ENCODE data around the gene RFX1. TPM values are rescaled to one million over a fixed set of nuclear protein-coding genes. Genes with fewer than 3 reads are reported as not detected.

Gene RFX1
- total RNA-seq, 1 donor from 2014 or later, result 19.9 TPM

DNA sequence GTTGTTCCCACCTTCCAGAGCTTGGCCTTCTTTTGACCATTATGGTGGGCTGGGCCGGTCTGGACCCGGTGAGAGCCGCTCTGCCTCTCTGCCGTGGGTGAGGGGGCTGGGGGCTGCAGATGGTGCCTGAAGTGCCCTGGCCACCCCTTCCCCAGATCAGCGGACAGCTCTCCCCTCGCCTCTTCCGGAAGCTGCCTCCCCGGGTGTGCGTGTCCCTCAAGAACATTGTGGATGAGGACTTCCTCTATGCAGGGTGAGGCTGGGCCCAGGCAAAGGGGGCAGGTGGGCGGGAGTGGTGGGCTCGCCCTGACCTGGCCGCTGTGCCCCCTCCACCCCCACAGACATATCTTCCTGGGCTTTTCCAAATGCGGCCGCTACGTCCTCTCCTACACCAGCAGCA lies 51.9 kb downstream of the RFX1 start:
- no peak for TF ChIP-seq CTCF (conservative IDR thresholded peaks at IDR 0.05)
- H3K4me1 Mint-ChIP-seq, result peaks cover 15% of the 10 kb centered on the region
- no peak for DNase-seq (ENCODE audit: low read depth, low spot score)
- no peaks in the 10 kb centered on the region for H3K9me3 Mint-ChIP-seq
- H3K4me3 Mint-ChIP-seq, result peak overlapping the region; percentile 90
- H3K27me3 Mint-ChIP-seq (ENCODE audit: low read depth), result no peaks in the 10 kb centered on the region
- no peaks in the 10 kb centered on the region for H3K36me3 Mint-ChIP-seq (ENCODE audit: low read depth)
- no peak overlapping the region for H3K27ac Mint-ChIP-seq (ENCODE audit: unreplicated experiment)

DNA sequence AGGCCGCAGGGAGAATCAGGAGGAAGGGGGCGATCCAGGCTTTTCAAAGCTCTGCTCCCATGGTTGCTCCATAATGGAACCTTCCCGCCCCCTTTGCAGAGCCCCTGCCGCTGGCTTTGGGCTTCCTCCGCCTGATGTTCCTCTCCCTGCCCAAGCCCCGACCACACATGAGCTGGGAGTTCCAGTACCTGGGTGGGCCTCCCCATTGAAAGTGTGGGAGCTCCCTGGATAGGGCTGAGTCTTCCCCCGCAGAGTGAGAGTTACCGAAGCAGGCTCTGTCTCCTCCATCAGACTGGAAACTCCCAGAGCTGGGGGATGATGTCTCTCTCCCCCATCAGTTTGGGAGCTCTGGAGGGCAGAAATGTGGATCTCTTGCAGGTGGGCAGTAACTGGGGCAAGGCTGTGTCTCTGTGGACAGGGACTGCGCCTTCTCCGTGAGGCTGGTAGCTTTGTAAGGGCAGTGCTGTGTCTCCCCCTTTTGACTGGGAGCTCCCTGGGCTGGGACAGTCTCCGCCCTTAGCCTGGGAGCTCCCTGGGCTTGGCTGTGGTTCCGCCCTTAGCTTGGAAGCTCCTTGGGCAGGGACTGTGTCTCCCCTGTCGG lies 53.1 kb downstream of the RFX1 start:
- H3K36me3 Mint-ChIP-seq (ENCODE audit: low read depth), result no peaks in the 10 kb centered on the region
- H3K4me3 Mint-ChIP-seq, result peak overlapping the region; percentile 90
- H3K9me3 Mint-ChIP-seq, result no peaks in the 10 kb centered on the region

DNA sequence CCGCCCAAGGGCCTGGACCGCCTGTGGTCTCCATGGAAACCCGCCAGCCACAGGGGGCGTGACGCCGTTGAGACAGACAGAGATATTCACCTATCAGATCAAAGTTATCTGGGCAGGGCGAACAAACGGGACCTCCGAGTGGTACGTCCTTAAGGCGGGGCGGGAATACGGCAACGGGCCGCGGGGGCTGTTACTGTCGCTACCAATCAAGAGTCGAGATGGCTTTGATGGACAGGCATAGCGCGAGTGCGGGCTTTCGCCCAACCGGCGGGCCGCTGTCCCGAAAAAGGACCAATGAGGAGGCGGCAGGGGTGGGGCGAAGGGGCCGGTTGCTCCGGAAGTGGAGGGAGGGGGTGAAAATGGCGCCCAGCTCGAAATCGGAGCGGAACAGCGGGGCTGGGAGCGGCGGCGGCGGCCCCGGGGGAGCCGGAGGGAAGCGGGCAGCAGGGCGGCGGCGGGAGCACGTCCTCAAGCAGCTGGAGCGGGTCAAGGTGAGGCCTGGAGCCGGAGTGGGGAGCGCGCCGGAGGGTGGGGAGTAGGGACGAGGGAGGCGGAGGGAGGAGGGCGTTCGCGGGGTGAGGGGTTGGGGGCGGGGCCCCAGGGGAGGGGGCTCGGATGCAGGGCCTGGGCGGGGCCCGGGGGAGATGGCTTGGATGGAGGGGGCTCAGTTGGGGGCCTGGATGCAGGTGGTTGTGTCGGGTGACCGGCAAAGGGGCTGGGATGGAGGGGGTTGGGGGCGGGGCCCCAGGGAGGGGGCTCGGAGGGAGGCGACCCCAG lies 53.8 kb downstream of the RFX1 start, which contains the start of gene DCAF15:
Gene DCAF15 (plus strand): TSS at position 356 of the 777 bp plus-strand sequence. CDS start 4 bp downstream, at position 360.
- H3K4me3 Mint-ChIP-seq, result peak within 1 kb of the TSS; percentile 99
- TF ChIP-seq CTCF (conservative IDR thresholded peaks at IDR 0.05), result no peak
- DNase-seq (ENCODE audit: low read depth, low spot score), result peak; percentile 99
- H3K9me3 Mint-ChIP-seq, result no peaks in the 10 kb centered on the region
- peaks cover 15% of the 10 kb centered on the region for H3K4me1 Mint-ChIP-seq
- no peaks in the 10 kb centered on the region for H3K36me3 Mint-ChIP-seq (ENCODE audit: low read depth)
- H3K27ac Mint-ChIP-seq (ENCODE audit: unreplicated experiment), result peak within 1 kb of the TSS; percentile 87
- H3K27me3 Mint-ChIP-seq (ENCODE audit: low read depth), result no peaks in the 10 kb centered on the region

More for the DNA sequence above, 53.1 kb downstream of the RFX1 start:
- Mint-ChIP-seq H3K27me3 (ENCODE audit: low read depth) (no peaks in the 10 kb centered on the region), H3K27ac (ENCODE audit: unreplicated experiment) (peak overlapping the region; percentile 67), H3K4me1 (peaks cover 15% of the 10 kb centered on the region)
- no peak for TF ChIP-seq CTCF (conservative IDR thresholded peaks at IDR 0.05)
- DNase-seq (ENCODE audit: low read depth, low spot score), result no peak

- Mint-ChIP-seq H3K9me3 (no peaks in the 10 kb centered on the region), H3K4me1 (peaks cover 15% of the 10 kb centered on the region), H3K36me3 (ENCODE audit: low read depth) (no peaks in the 10 kb centered on the region), H3K4me3 (peak overlapping the region; percentile 99), H3K27me3 (ENCODE audit: low read depth) (no peaks in the 10 kb centered on the region), H3K27ac (ENCODE audit: unreplicated experiment) (no peak overlapping the region)
- no peak for TF ChIP-seq CTCF (conservative IDR thresholded peaks at IDR 0.05)
- DNase-seq (ENCODE audit: low read depth, low spot score), result no peak
Observed at GRCh38 chr19:13951799-13952153, 54.3 kb downstream of the RFX1 start.

DNA sequence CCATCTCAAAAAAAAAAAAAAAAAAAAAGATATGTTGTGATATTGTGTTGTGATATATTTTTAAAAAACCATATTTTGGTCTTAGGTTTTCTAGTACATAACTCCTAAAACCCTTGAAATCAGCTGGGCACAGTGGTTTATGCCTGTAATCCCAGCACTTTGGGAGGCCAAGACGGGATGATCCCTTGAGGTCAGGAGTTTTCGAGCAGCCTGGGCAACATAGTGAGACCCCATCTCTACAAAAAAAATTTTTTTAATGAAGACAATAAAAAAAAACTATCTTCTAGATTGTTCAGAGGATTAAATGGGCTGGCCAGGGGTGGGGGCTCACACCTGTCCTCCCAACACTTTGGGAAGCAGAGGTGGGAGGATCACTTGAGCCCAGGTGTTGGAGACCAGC lies 55.1 kb downstream of the RFX1 start:
- no peak for DNase-seq (ENCODE audit: low read depth, low spot score)
- no peak for TF ChIP-seq CTCF (conservative IDR thresholded peaks at IDR 0.05)
- H3K36me3 Mint-ChIP-seq (ENCODE audit: low read depth), result no peaks in the 10 kb centered on the region
- H3K9me3 Mint-ChIP-seq, result no peaks in the 10 kb centered on the region
- peaks cover 15% of the 10 kb centered on the region for H3K4me1 Mint-ChIP-seq
- H3K27ac Mint-ChIP-seq (ENCODE audit: unreplicated experiment), result no peak overlapping the region
- H3K27me3 Mint-ChIP-seq (ENCODE audit: low read depth), result no peaks in the 10 kb centered on the region
- H3K4me3 Mint-ChIP-seq, result no peak overlapping the region

All from neural crest cell (in vitro differentiated cells).